H9 (cell line): ENCODE results near the gene PPARA. TPM values are rescaled to one million over a fixed set of nuclear protein-coding genes. Genes with fewer than 3 reads are reported as not detected.

Source experiments
- DNase-seq: peaks from one replicate; pipeline ENCODE4 v3.0.0-alpha.2; 2017
- H2AFZ ChIP-seq: one replicate; pipeline ENCODE4 v1.6.1; 2013; ENCODE audit warnings: mild to moderate bottlenecking, low read length, control low read depth, moderate library complexity
- H2AK5ac ChIP-seq: 2 replicates; pipeline ENCODE4 v1.6.1; 2013; ENCODE audit warnings: low read length, control low read depth, mixed read lengths; ENCODE audit not compliant: insufficient read length
- H2BK120ac ChIP-seq: one replicate; pipeline ENCODE4 v1.6.1; 2013; ENCODE audit warnings: low read depth, mild to moderate bottlenecking, low read length, control low read depth, inconsistent platforms; ENCODE audit not compliant: poor library complexity, severe bottlenecking
- H2BK12ac ChIP-seq: 2 replicates; pipeline ENCODE4 v1.6.1; 2013; ENCODE audit warnings: low read length, control low read depth, mixed read lengths, low read depth; ENCODE audit not compliant: insufficient read length
- H2BK15ac ChIP-seq: 2 replicates; pipeline ENCODE4 v1.6.1; 2013; ENCODE audit warnings: low read depth, low read length, control low read depth
- H2BK20ac ChIP-seq: one replicate; pipeline ENCODE4 v1.6.1; 2013; ENCODE audit warnings: low read depth, mild to moderate bottlenecking, low read length, control low read depth, inconsistent platforms; ENCODE audit not compliant: poor library complexity, severe bottlenecking
- H2BK5ac ChIP-seq: 2 replicates; pipeline ENCODE4 v1.6.1; 2013; ENCODE audit warnings: low read length, control low read depth, mixed read lengths; ENCODE audit not compliant: insufficient read length
- H3K14ac ChIP-seq: 2 replicates; pipeline ENCODE4 v1.6.1; 2013; ENCODE audit warnings: low read length, control low read depth; ENCODE audit not compliant: insufficient read depth
- H3K18ac ChIP-seq: 2 replicates; pipeline ENCODE4 v1.6.1; 2013; ENCODE audit warnings: low read depth, mild to moderate bottlenecking, mixed read lengths, low read length, control low read depth; ENCODE audit not compliant: insufficient read length
- H3K23ac ChIP-seq: 2 replicates; pipeline ENCODE4 v1.6.1; 2013; ENCODE audit warnings: low read length, control low read depth, mixed read lengths, low read depth; ENCODE audit not compliant: insufficient read length
- H3K23me2 ChIP-seq: 2 replicates; pipeline ENCODE4 v1.6.1; 2013; ENCODE audit warnings: low read depth, mild to moderate bottlenecking, mixed read lengths, low read length, control low read depth; ENCODE audit not compliant: insufficient read length, poor library complexity, severe bottlenecking
- H3K27ac ChIP-seq: 2 replicates; pipeline ENCODE4 v1.5.1; 2013; ENCODE audit warnings: low read length, control low read depth, mixed read lengths, low read depth; ENCODE audit not compliant: insufficient read length
- H3K27me3 ChIP-seq: 2 replicates; pipeline ENCODE4 v1.6.1; 2013; ENCODE audit warnings: low read length, control low read depth, inconsistent platforms; ENCODE audit not compliant: insufficient read depth
- H3K4ac ChIP-seq: 2 replicates; pipeline ENCODE4 v1.6.1; 2013; ENCODE audit warnings: low read depth, mild to moderate bottlenecking, control low read depth, inconsistent platforms, low read length, moderate library complexity
- H3K4me1 ChIP-seq: 2 replicates; pipeline ENCODE4 v1.6.1; 2013; ENCODE audit warnings: low read length, control low read depth, inconsistent platforms; ENCODE audit not compliant: insufficient read depth
- H3K4me2 ChIP-seq: 2 replicates; pipeline ENCODE4 v1.6.1; 2013; ENCODE audit warnings: low read length, control low read depth, mixed read lengths; ENCODE audit not compliant: insufficient read length, insufficient read depth
- H3K56ac ChIP-seq: 2 replicates; pipeline ENCODE4 v1.6.1; 2013; ENCODE audit warnings: low read depth, mild to moderate bottlenecking, mixed read lengths, low read length, control low read depth; ENCODE audit not compliant: insufficient read length
- H3K79me1 ChIP-seq: 2 replicates; pipeline ENCODE4 v1.6.1; 2013; ENCODE audit warnings: low read depth, mild to moderate bottlenecking, moderate library complexity, low read length, control low read depth, inconsistent platforms; ENCODE audit not compliant: insufficient read depth, poor library complexity, severe bottlenecking
- H3K79me2 ChIP-seq: 2 replicates; pipeline ENCODE4 v1.6.1; 2013; ENCODE audit warnings: low read length, control low read depth, inconsistent platforms; ENCODE audit not compliant: insufficient read depth
- H3K9ac ChIP-seq: 2 replicates; pipeline ENCODE4 v1.6.1; 2013; ENCODE audit warnings: low read length, control low read depth, mixed read lengths; ENCODE audit not compliant: insufficient read length; ENCODE audit errors: extremely low read depth
- H3K9me3 ChIP-seq: one replicate; pipeline ENCODE4 v1.6.1; 2013; ENCODE audit warnings: low read depth, low read length, inconsistent platforms; ENCODE audit not compliant: control insufficient read depth
- H3T11ph ChIP-seq: one replicate; pipeline ENCODE4 v1.6.1; 2013; ENCODE audit warnings: mild to moderate bottlenecking, low read length, control low read depth, inconsistent platforms
- H4K20me1 ChIP-seq: one replicate; pipeline ENCODE4 v1.6.1; 2013; ENCODE audit not compliant: control insufficient read depth, insufficient read length, insufficient read depth
- H4K5ac ChIP-seq: 2 replicates; pipeline ENCODE4 v1.6.1; 2013; ENCODE audit warnings: low read depth, mild to moderate bottlenecking, mixed read lengths, low read length, control low read depth; ENCODE audit not compliant: insufficient read length
- H4K8ac ChIP-seq: replicated peaks from 2 replicates; pipeline ENCODE4 v1.6.1; 2013; ENCODE audit warnings: low read length, control low read depth, mixed read lengths, low read depth; ENCODE audit not compliant: insufficient read length
- H4K91ac ChIP-seq: 2 replicates; pipeline ENCODE4 v1.6.1; 2013; ENCODE audit warnings: low read depth, mild to moderate bottlenecking, moderate library complexity, mixed read lengths, low read length, control low read depth; ENCODE audit not compliant: insufficient read length
- H3K27ac Mint-ChIP-seq, 3 experiments: 2 replicates in 2 of 3; 3 replicates in 1 of 3; pipeline ENCODE4 v1.8.0; 2020 to 2021; ENCODE audit warnings: mixed read lengths in 3 of 3, mild to moderate bottlenecking in 1 of 3, moderate library complexity in 1 of 3
- H3K27me3 Mint-ChIP-seq: 2 replicates; pipeline ENCODE4 v1.8.0; 2021; ENCODE audit warnings: low read depth, mild to moderate bottlenecking, moderate library complexity, mixed read lengths
- H3K36me3 Mint-ChIP-seq, 3 experiments: 2 replicates in 2 of 3; 3 replicates in 1 of 3; pipeline ENCODE4 v1.8.0; 2020 to 2021; ENCODE audit warnings: low read depth in 3 of 3, mixed read lengths in 3 of 3; ENCODE audit not compliant: insufficient read depth in 1 of 3
- H3K4me1 Mint-ChIP-seq, 2 experiments: 2 replicates each; pipeline ENCODE4 v1.8.0; 2020; ENCODE audit warnings: mixed read lengths in 2 of 2
- H3K4me3 Mint-ChIP-seq, 2 experiments: 2 replicates in 1 of 2; 3 replicates in 1 of 2; pipeline ENCODE4 v1.8.0; 2020 to 2021; ENCODE audit warnings: mild to moderate bottlenecking in 2 of 2, mixed read lengths in 2 of 2, moderate library complexity in 1 of 2
- H3K9me3 Mint-ChIP-seq, 2 experiments: 2 replicates in 1 of 2; 3 replicates in 1 of 2; pipeline ENCODE4 v1.8.0; 2020; ENCODE audit warnings: mild to moderate bottlenecking in 2 of 2, mixed read lengths in 2 of 2, moderate library complexity in 1 of 2
- WGBS: extraction: QIAGEN DNeasy Blood & Tissue Kit; methylation state at CpG from one replicate; pipeline ENCODE4 v1.1.7; 2013; ENCODE audit warnings: missing lambda C conversion rate, low lambda C conversion rate, mixed read lengths; ENCODE audit not compliant: insufficient read length; ENCODE audit errors: extremely low coverage; 5-methylcytosine and 5-hydroxymethylcytosine counted together
- total RNA-seq: library from RNA; stranded (reverse); gene quantifications from 2 replicates; pipeline ENCODE4 v1.2.1, GENCODE V29; 2021
- TF ChIP-seq, protein P1 (sequence below): fragments of 200-600 bp; sonication (generic); conservative IDR thresholded peaks from 3 replicates; pipeline ENCODE4 v1.8.0; 2021; ENCODE audit warnings: antibody characterized with exemption, mild to moderate bottlenecking

PPARA gene
- total RNA-seq, 1 experiment from 2014 or later, result 7.3 TPM

DNA sequence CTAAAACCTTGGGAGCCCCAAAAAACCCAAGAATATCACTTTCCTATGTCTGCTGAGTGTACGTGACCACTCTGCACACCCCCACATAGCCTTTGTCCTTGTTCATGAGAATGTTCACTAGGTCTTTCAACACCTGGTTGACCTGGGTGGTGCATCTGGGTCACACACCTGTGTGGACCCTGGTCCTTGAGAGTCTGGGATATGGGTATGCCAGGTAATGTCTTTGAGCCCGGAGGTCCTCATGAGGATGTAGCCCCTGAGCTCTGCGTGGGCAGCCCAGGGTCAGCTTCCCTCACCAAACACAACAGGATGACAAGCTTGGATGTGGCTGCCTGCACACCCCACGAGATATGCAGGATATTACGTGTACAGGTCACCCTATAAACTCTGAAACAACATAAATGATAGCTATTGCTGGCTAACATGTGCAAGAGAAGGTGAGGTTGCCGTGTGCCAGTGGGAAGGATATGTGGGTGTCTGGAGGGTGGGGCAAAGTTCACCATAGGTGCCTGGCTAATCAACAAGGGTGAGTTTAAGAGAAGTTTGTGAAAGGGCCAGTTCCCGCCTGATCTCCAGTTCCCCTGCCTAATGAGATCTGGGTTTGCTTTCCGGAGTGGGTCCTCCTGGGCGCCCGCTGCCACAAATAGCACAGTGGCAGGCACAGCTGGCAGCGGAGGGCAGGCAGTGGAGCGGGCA is 1.4 kb upstream of the PPARA start:
- Histone ChIP-seq H3K14ac (no peak overlapping the region), H3K79me2 (no peaks in the 10 kb centered on the region), H3K4me1 (no peaks in the 10 kb centered on the region), H3K4ac (no peak overlapping the region), H3K27ac (no peak overlapping the region), H3K4me2 (peak overlapping the region; percentile 44), H2AFZ (no peak overlapping the region), H3K18ac (no peak overlapping the region), H3K27me3 (peaks cover 16% of the 10 kb centered on the region; the same call in 1 of the 2 replicates), H2BK20ac (no peak overlapping the region), H3K56ac (no peak overlapping the region), H2AK5ac (no peak overlapping the region), H3K79me1 (no peaks in the 10 kb centered on the region), H2BK120ac (no peak overlapping the region), H2BK12ac (no peak overlapping the region), H3K23me2 (peaks cover 10% of the 10 kb centered on the region), H3T11ph (no peak overlapping the region), H4K8ac (no peak overlapping the region), H3K23ac (no peak overlapping the region), H2BK5ac (no peak overlapping the region), H2BK15ac (no peak overlapping the region), H3K9me3 (no peaks in the 10 kb centered on the region), H3K9ac (no peak overlapping the region), H4K5ac (no peak overlapping the region), H4K91ac (no peak overlapping the region), H4K20me1 (no peaks in the 10 kb centered on the region)
- Mint-ChIP-seq H3K9me3 (no peaks in the 10 kb centered on the region), H3K36me3 (peaks cover 2 to 7% (median 4%) of the 10 kb centered on the region in 3 experiments; a peak in 5 of 7 replicates), H3K4me3 (peak overlapping the region; percentile 74 to 85), H3K27me3 (peaks cover 66% of the 10 kb centered on the region), H3K4me1 (peaks cover 7 to 8% of the 10 kb centered on the region in 2 experiments), H3K27ac (no peak overlapping the region)
- TF ChIP-seq, protein P1, sequence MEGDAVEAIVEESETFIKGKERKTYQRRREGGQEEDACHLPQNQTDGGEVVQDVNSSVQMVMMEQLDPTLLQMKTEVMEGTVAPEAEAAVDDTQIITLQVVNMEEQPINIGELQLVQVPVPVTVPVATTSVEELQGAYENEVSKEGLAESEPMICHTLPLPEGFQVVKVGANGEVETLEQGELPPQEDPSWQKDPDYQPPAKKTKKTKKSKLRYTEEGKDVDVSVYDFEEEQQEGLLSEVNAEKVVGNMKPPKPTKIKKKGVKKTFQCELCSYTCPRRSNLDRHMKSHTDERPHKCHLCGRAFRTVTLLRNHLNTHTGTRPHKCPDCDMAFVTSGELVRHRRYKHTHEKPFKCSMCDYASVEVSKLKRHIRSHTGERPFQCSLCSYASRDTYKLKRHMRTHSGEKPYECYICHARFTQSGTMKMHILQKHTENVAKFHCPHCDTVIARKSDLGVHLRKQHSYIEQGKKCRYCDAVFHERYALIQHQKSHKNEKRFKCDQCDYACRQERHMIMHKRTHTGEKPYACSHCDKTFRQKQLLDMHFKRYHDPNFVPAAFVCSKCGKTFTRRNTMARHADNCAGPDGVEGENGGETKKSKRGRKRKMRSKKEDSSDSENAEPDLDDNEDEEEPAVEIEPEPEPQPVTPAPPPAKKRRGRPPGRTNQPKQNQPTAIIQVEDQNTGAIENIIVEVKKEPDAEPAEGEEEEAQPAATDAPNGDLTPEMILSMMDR, result no peak
- DNase-seq, result no peak
- no CpG with 5 or more reads among the region's 12 CpGs for WGBS
